KMS-11 (cell line): ENCODE data around the gene TSNAXIP1.

Experiments used
- H2AFZ ChIP-seq: fragments of 200-600 bp; sonication (generic); 2 replicates; pipeline ENCODE4 v1.6.1; 2016; ENCODE audit warnings: antibody characterized with exemption, mixed run types, low read depth
- H3K27ac ChIP-seq: fragments of 200-600 bp; sonication (generic); 2 replicates; pipeline ENCODE4 v1.6.1; 2016; ENCODE audit warnings: mild to moderate bottlenecking, mixed run types
- H3K27me3 ChIP-seq: fragments of 200-600 bp; sonication (generic); 2 replicates; pipeline ENCODE4 v1.6.1; 2017; ENCODE audit warnings: mild to moderate bottlenecking, low read depth, mixed run types, moderate library complexity; ENCODE audit not compliant: insufficient read depth
- H3K36me3 ChIP-seq: fragments of 200-600 bp; sonication (generic); 2 replicates; pipeline ENCODE4 v1.6.1; 2017; ENCODE audit warnings: mild to moderate bottlenecking, mixed run types; ENCODE audit not compliant: insufficient read depth
- H3K4me1 ChIP-seq: fragments of 200-600 bp; sonication (generic); 2 replicates; pipeline ENCODE4 v1.6.1; 2016; ENCODE audit warnings: mild to moderate bottlenecking, low read depth, mixed run types; ENCODE audit not compliant: poor library complexity, severe bottlenecking
- H3K4me2 ChIP-seq: fragments of 200-600 bp; sonication (generic); 2 replicates; pipeline ENCODE4 v1.7.0; 2016; ENCODE audit warnings: mild to moderate bottlenecking, mixed run types
- H3K4me3 ChIP-seq: fragments of 200-600 bp; sonication (generic); IDR thresholded peaks from 2 replicates; pipeline ENCODE4 v1.6.1; 2017; ENCODE audit warnings: low read depth, low read length, mixed read lengths; ENCODE audit not compliant: insufficient read depth
- H3K79me2 ChIP-seq: fragments of 200-600 bp; sonication (generic); 2 replicates; pipeline ENCODE4 v1.6.1; 2016; ENCODE audit warnings: low read depth, mixed run types; ENCODE audit not compliant: insufficient read depth
- H3K9ac ChIP-seq: fragments of 200-600 bp; sonication (generic); 2 replicates; pipeline ENCODE4 v1.6.1; 2016; ENCODE audit warnings: mild to moderate bottlenecking, mixed run types
- H4K20me1 ChIP-seq: fragments of 200-600 bp; sonication (generic); 2 replicates; pipeline ENCODE4 v1.6.1; 2016; ENCODE audit warnings: mild to moderate bottlenecking, mixed run types; ENCODE audit not compliant: insufficient read depth
- TF ChIP-seq, protein P1 (sequence below): fragments of 200-600 bp; sonication (generic); conservative IDR thresholded peaks from 2 replicates; pipeline ENCODE4 v1.6.1; 2017; ENCODE audit warnings: low read depth, mild to moderate bottlenecking, antibody characterized with exemption, low read length, moderate library complexity, mixed read lengths

Gene TSNAXIP1

DNA sequence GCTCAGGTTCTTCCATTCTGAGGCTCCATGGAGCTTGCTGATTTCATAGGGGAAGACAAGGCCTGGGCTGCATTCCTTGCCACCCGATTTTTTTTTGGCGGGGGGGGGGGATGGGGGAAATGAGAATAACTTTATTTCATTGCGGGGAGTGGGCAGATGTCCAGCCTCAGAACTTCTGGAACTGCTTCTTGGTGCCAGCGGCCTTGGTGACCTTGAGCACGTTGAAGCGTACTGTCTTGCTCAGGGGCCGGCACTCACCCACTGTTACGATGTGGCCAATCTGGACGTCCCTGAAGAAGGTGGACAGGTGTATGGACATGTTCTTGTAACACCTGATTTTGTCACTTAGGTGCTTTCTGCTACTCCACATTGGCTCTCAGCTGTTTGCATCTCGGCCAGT lies 49.1 kb downstream of the TSNAXIP1 start:
- Histone ChIP-seq H3K4me1 (peaks cover 30% of the 10 kb centered on the region), H3K79me2 (peaks cover 83% of the 10 kb centered on the region), H3K9ac (no peak overlapping the region), H3K27me3 (no peaks in the 10 kb centered on the region), H3K36me3 (no peaks in the 10 kb centered on the region), H2AFZ (no peak overlapping the region), H4K20me1 (peaks cover 14% of the 10 kb centered on the region), H3K27ac (no peak overlapping the region), H3K4me2 (no peak overlapping the region), H3K4me3 (no peak overlapping the region)
- TF ChIP-seq, protein P1, sequence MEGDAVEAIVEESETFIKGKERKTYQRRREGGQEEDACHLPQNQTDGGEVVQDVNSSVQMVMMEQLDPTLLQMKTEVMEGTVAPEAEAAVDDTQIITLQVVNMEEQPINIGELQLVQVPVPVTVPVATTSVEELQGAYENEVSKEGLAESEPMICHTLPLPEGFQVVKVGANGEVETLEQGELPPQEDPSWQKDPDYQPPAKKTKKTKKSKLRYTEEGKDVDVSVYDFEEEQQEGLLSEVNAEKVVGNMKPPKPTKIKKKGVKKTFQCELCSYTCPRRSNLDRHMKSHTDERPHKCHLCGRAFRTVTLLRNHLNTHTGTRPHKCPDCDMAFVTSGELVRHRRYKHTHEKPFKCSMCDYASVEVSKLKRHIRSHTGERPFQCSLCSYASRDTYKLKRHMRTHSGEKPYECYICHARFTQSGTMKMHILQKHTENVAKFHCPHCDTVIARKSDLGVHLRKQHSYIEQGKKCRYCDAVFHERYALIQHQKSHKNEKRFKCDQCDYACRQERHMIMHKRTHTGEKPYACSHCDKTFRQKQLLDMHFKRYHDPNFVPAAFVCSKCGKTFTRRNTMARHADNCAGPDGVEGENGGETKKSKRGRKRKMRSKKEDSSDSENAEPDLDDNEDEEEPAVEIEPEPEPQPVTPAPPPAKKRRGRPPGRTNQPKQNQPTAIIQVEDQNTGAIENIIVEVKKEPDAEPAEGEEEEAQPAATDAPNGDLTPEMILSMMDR = no peak

DNA sequence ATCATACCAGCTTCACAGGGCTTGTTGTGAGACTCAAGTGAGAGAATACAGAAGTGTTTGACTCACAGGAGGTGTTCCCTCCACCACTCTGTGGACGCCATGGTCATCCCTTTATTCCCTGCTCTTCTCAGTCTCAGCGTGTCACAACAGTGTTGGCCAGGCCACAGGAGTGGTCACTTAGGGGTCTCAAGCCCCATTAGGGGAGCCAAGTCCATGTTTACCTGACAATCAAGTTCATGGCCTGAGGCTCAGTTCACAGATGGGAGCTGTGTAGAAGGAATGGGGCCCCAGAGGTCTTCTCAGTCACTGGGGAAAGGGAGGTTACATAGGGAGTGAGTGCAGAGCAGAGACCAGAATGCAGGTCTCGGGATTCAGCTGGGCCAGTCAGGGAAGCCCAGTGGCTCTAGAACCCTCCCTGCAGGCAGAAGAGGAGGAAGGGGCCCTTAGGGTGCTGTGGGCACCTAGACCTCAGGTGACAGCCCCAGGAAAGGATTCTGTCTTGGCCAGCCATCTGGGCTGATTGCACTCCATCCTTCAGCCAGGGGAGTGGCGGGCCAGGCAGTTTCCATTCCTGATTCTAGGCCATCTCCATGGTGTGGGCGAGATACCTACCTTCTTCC lies 50.3 kb downstream of the TSNAXIP1 start:
- no peaks in the 10 kb centered on the region for H3K36me3 ChIP-seq
- peaks cover 14% of the 10 kb centered on the region for H4K20me1 ChIP-seq
- no peak overlapping the region for H3K4me2 ChIP-seq
- no peak overlapping the region for H2AFZ ChIP-seq
- TF ChIP-seq, protein P1 = no peak
- H3K79me2 ChIP-seq = peaks cover 83% of the 10 kb centered on the region
- H3K9ac ChIP-seq = no peak overlapping the region
- no peak overlapping the region for H3K27ac ChIP-seq
- peaks cover 43% of the 10 kb centered on the region for H3K4me1 ChIP-seq
- H3K27me3 ChIP-seq = no peaks in the 10 kb centered on the region
- H3K4me3 ChIP-seq = no peak overlapping the region

DNA sequence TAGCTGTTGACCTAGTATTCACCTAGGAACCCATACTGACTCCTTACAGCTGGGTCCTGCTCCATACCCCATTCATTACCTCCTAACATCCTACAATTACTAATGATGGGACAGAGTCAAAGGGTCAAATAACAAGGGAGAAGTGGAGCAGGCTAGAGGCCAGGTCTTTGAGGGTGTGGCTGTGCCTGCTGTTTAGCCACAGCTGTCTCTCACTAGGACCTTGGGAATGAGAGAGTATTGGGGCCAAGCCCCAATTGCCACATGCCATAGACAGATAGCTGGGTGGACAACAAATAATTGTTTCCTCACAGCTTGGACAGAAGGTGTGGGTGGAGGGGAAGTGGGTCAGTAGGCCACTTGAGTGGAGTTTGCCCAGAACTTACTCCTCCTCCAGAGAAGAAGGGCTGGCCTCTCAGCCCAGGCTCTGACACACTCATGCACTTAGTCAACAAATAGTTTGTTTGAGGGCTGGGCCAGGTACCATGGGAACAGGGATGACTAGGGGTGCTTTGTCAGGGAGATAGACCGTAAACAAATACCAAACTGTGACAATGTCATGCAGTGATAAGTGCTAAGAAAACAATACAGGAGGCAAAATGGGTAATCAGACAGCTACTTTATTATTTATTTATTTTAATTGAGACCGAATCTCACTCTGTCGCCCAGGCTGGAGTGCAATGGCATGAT lies 51.0 kb downstream of the TSNAXIP1 start:
- peaks cover 88% of the 10 kb centered on the region for H3K79me2 ChIP-seq
- H3K9ac ChIP-seq = no peak overlapping the region
- no peak overlapping the region for H3K4me3 ChIP-seq
- H3K4me1 ChIP-seq = peaks cover 47% of the 10 kb centered on the region
- peaks cover 14% of the 10 kb centered on the region for H4K20me1 ChIP-seq
- no peak overlapping the region for H2AFZ ChIP-seq
- no peak overlapping the region for H3K4me2 ChIP-seq
- H3K27ac ChIP-seq = no peak overlapping the region
- H3K36me3 ChIP-seq = no peaks in the 10 kb centered on the region
- no peaks in the 10 kb centered on the region for H3K27me3 ChIP-seq
- TF ChIP-seq, protein P1 = no peak

DNA sequence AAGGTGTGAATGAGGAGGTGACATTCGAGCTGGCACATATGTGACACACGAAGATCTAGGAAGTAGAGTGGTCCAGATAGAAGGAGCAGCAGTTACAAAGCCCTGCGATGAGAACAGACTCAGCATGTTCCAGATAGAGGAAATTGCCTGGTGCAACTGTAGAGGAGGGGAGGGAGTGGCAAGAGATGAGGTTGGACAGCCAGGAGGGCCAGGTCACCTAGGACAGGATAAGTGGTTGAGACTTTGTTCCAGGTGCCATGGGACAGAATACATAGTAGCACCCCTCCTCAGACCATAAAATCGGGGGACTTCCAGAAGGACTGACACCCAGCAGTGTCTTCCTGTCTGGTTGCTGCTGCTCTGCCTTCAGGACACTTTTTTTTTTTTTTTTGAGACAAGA lies 51.8 kb downstream of the TSNAXIP1 start:
- no peak overlapping the region for H3K27ac ChIP-seq
- no peaks in the 10 kb centered on the region for H3K27me3 ChIP-seq
- TF ChIP-seq, protein P1 = no peak
- H3K9ac ChIP-seq = no peak overlapping the region
- H2AFZ ChIP-seq = no peak overlapping the region
- no peaks in the 10 kb centered on the region for H3K36me3 ChIP-seq
- H3K4me3 ChIP-seq = no peak overlapping the region
- peaks cover 14% of the 10 kb centered on the region for H4K20me1 ChIP-seq
- H3K4me2 ChIP-seq = no peak overlapping the region
- peaks cover 87% of the 10 kb centered on the region for H3K79me2 ChIP-seq
- H3K4me1 ChIP-seq = peaks cover 47% of the 10 kb centered on the region
